HEK293T (cell line): ENCODE measurements around the gene LRMDA.

Experiments
- BHLHE40 ChIP-seq: fragments of 450-650 bp; IDR thresholded peaks from 2 replicates; pipeline ENCODE4 v1.6.1; 2016; ENCODE audit warnings: mild to moderate bottlenecking, moderate library complexity, borderline replicate concordance
- CTBP1 ChIP-seq: fragments of 450-650 bp; IDR thresholded peaks from 2 replicates; pipeline ENCODE4 v1.6.1; 2016; ENCODE audit warnings: borderline replicate concordance
- FOXK2 ChIP-seq: fragments of 450-650 bp; IDR thresholded peaks from 2 replicates; pipeline ENCODE4 v1.6.1; 2016; ENCODE audit warnings: mild to moderate bottlenecking

DNA sequence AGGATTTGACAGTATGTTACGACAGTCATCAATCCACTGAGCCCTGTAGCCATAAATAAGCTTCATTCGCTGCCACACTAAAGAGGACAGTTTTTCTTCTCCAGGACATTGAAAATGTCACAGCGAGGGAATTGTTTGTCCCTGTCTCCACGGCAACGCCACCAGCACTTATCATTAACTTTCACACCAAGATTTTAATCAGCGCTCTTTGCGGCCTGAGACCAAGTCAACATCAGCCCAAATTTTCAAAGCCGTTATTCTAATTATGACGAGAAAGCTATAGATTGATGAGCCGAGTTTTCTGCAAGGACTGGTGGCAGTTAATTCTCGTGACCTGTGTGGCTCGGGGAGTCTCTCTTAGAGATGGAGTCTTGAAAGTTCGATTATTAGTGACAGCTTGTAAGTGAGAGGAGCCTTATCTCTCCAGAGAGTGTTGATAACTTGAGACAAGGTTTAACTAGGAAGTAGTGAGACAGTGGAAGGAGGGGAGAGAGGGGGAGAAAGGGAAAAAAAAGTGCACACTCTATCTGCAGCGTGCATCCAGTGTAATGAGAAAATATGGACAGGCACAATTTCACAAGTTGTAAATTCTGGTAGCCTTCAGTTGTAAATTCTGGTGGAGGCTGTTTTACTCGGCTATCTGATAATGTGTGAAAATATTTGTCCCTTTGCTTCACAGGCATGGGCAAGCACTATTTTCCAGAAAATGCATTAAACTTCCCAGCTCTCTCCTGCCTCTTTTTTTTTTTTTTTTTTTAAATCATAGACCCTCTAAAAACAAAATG is 473.3 kb downstream of the LRMDA start:
- TF ChIP-seq FOXK2 (no peak), BHLHE40 (no peak), CTBP1 (no peak)
